Mesenchymal stem cell (in vitro differentiated cells and primary cell): ENCODE data around the gene NKX2-3.
A peak's percentile ranks its signal among the peaks of the same experiment; 100 is the strongest.

ENCODE experiments used
- DNase-seq: peaks from one replicate; pipeline ENCODE4 v3.0.0-alpha.2; 2013
- H2AFZ ChIP-seq: one replicate; pipeline ENCODE4 v1.6.1; 2013; ENCODE audit warnings: low read depth, mild to moderate bottlenecking, control low read depth, inconsistent platforms, low read length, moderate library complexity
- H2AK5ac ChIP-seq: 2 replicates; pipeline ENCODE4 v1.6.1; 2013; ENCODE audit warnings: low read length, moderate library complexity, mild to moderate bottlenecking, inconsistent platforms; ENCODE audit not compliant: severe bottlenecking
- H2BK120ac ChIP-seq: one replicate; pipeline ENCODE4 v1.6.1; 2013; ENCODE audit warnings: low read depth, mild to moderate bottlenecking, inconsistent platforms, low read length, moderate library complexity
- H2BK12ac ChIP-seq, 2 experiments: one replicate each; pipeline ENCODE4 v1.6.1; 2013; ENCODE audit warnings: inconsistent platforms in 2 of 2, low read length in 2 of 2, mild to moderate bottlenecking in 2 of 2, moderate library complexity in 2 of 2, control low read depth in 1 of 2
- H2BK15ac ChIP-seq: one replicate; pipeline ENCODE4 v1.6.1; 2013; ENCODE audit warnings: mild to moderate bottlenecking, low read depth, inconsistent platforms; ENCODE audit not compliant: poor library complexity, severe bottlenecking
- H2BK5ac ChIP-seq: 2 replicates; pipeline ENCODE4 v1.6.1; 2013; ENCODE audit warnings: low read depth, mild to moderate bottlenecking, low read length, control low read depth, inconsistent platforms; ENCODE audit not compliant: poor library complexity, severe bottlenecking
- H3K14ac ChIP-seq, 2 experiments: one replicate each; pipeline ENCODE4 v1.6.1; 2013; ENCODE audit warnings: inconsistent platforms in 2 of 2, low read length in 2 of 2, control low read depth in 1 of 2, mild to moderate bottlenecking in 1 of 2, moderate library complexity in 1 of 2
- H3K18ac ChIP-seq, 2 experiments: one replicate each; pipeline ENCODE4 v1.6.1; 2013; ENCODE audit warnings: inconsistent platforms in 2 of 2, low read length in 2 of 2, control low read depth in 1 of 2, low read depth in 1 of 2, mild to moderate bottlenecking in 1 of 2
- H3K23ac ChIP-seq, 2 experiments: one replicate each; pipeline ENCODE4 v1.6.1; 2013; ENCODE audit warnings: inconsistent platforms in 2 of 2, low read length in 2 of 2, mild to moderate bottlenecking in 2 of 2, moderate library complexity in 2 of 2, control low read depth in 1 of 2
- H3K27ac ChIP-seq: 2 replicates; pipeline ENCODE4 v1.5.1; 2013; ENCODE audit warnings: mild to moderate bottlenecking, moderate library complexity, low read length, control low read depth, inconsistent platforms; ENCODE audit not compliant: poor library complexity, severe bottlenecking
- H3K27me3 ChIP-seq, 2 experiments: 2 replicates each; pipeline versions ENCODE4 v1.6.1 to v1.7.0; 2013; ENCODE audit warnings: low read length in 2 of 2, mild to moderate bottlenecking in 2 of 2, moderate library complexity in 2 of 2, control low read depth in 1 of 2, inconsistent platforms in 1 of 2; ENCODE audit not compliant: control insufficient read depth in 1 of 2, insufficient read depth in 1 of 2
- H3K36me3 ChIP-seq, 2 experiments: 2 replicates each; pipeline versions ENCODE4 v1.6.1 to v1.7.0; 2013; ENCODE audit warnings: low read length in 2 of 2, control low read depth in 1 of 2, inconsistent platforms in 1 of 2, low read depth in 1 of 2, mild to moderate bottlenecking in 1 of 2; ENCODE audit not compliant: insufficient read depth in 2 of 2, control insufficient read depth in 1 of 2
- H3K4ac ChIP-seq, 2 experiments: one replicate each; pipeline ENCODE4 v1.6.1; 2013; ENCODE audit warnings: inconsistent platforms in 2 of 2, low read length in 2 of 2, mild to moderate bottlenecking in 2 of 2, moderate library complexity in 2 of 2, control low read depth in 1 of 2, low read depth in 1 of 2
- H3K4me1 ChIP-seq: 2 replicates; pipeline ENCODE4 v1.6.1; 2013; ENCODE audit warnings: low read depth, low read length, control low read depth; ENCODE audit not compliant: control insufficient read depth, insufficient read depth
- H3K4me2 ChIP-seq: 2 replicates; pipeline ENCODE4 v1.6.1; 2013; ENCODE audit warnings: low read length, mild to moderate bottlenecking, inconsistent platforms; ENCODE audit not compliant: poor library complexity, severe bottlenecking
- H3K4me3 ChIP-seq, 2 experiments: 2 replicates each; pipeline versions ENCODE4 v1.5.1 to v1.7.0; 2013; ENCODE audit warnings: low read length in 2 of 2, mild to moderate bottlenecking in 2 of 2, control low read depth in 1 of 2, low read depth in 1 of 2; ENCODE audit not compliant: insufficient read depth in 1 of 2
- H3K79me1 ChIP-seq: replicated peaks from 2 replicates; pipeline ENCODE4 v1.6.1; 2013; ENCODE audit warnings: mild to moderate bottlenecking, control low read depth, low read length, inconsistent platforms; ENCODE audit not compliant: poor library complexity, severe bottlenecking
- H3K9ac ChIP-seq: 2 replicates; pipeline ENCODE4 v1.7.0; 2013; ENCODE audit warnings: mild to moderate bottlenecking, low read length, moderate library complexity
- H3K9me3 ChIP-seq: 2 replicates; pipeline ENCODE4 v1.7.0; 2013; ENCODE audit warnings: mild to moderate bottlenecking, low read length; ENCODE audit not compliant: control insufficient read depth
- H4K8ac ChIP-seq: one replicate; pipeline ENCODE4 v1.6.1; 2013; ENCODE audit warnings: inconsistent platforms, mild to moderate bottlenecking, low read length, moderate library complexity
- H4K91ac ChIP-seq: one replicate; pipeline ENCODE4 v1.6.1; 2013; ENCODE audit warnings: mild to moderate bottlenecking, low read length, inconsistent platforms
- WGBS: methylation state at CpG from one replicate; pipeline ENCODE4 v1.1.7; 2013; ENCODE audit warnings: mixed read lengths; 5-methylcytosine and 5-hydroxymethylcytosine counted together

Gene NKX2-3

GRCh38 chr10:99533496-99534449 lies 1.0 kb downstream of the NKX2-3 start:
- H3K23ac ChIP-seq: peak overlapping the region; percentile 97 to 100
- H2BK5ac ChIP-seq: no peak overlapping the region
- H3K27ac ChIP-seq: no peak overlapping the region
- H3K4me3 ChIP-seq: no peak overlapping the region
- H3K36me3 ChIP-seq: peaks cover 0 to 5% of the 10 kb centered on the region in 2 experiments
- peak overlapping the region; percentile 66 to 81 for H3K4ac ChIP-seq
- H3K14ac ChIP-seq: peak overlapping the region; percentile 68 to 100
- peak overlapping the region; percentile 71 for H2BK120ac ChIP-seq
- peaks cover 30% of the 10 kb centered on the region for H3K4me1 ChIP-seq
- peaks cover 6% of the 10 kb centered on the region for H3K9me3 ChIP-seq
- H2AK5ac ChIP-seq: no peak overlapping the region
- no peak for DNase-seq
- peak overlapping the region; percentile 66 for H4K8ac ChIP-seq
- peak overlapping the region; percentile 57 for H2BK15ac ChIP-seq
- H3K4me2 ChIP-seq: no peak overlapping the region
- peak overlapping the region; percentile 41 to 97 for H2BK12ac ChIP-seq
- WGBS: 3% methylated on average over 35 of the region's 38 CpGs
- no peak overlapping the region for H3K9ac ChIP-seq
- H2AFZ ChIP-seq: no peak overlapping the region
- peak overlapping the region; percentile 96 to 99 for H3K18ac ChIP-seq
- peak overlapping the region; percentile 97 for H4K91ac ChIP-seq
- H3K79me1 ChIP-seq: no peaks in the 10 kb centered on the region
- peaks cover 96% of the 10 kb centered on the region in 2 experiments for H3K27me3 ChIP-seq

- WGBS: 3% methylated on average over 22 of the region's 26 CpGs
Observed at GRCh38 chr10:99534450-99534938, 1.8 kb downstream of the NKX2-3 start.

GRCh38 chr10:99534939-99535763 lies 2.4 kb downstream of the NKX2-3 start:
- Histone ChIP-seq H3K27ac (no peak overlapping the region), H3K36me3 (peaks cover 0 to 5% of the 10 kb centered on the region in 2 experiments), H2AFZ (no peak overlapping the region), H2AK5ac (no peak overlapping the region), H2BK120ac (peak overlapping the region; percentile 93), H3K14ac (peak overlapping the region; percentile 59 to 99), H3K4me2 (peak overlapping the region; percentile 60), H3K79me1 (no peaks in the 10 kb centered on the region), H4K91ac (peak overlapping the region; percentile 95), H2BK5ac (no peak overlapping the region), H3K9ac (no peak overlapping the region), H3K23ac (peak overlapping the region; percentile 80 to 94), H3K4me3 (peak overlapping the region; percentile 29 to 41), H3K9me3 (peaks cover 14% of the 10 kb centered on the region), H3K18ac (peak overlapping the region; percentile 97 to 99), H3K4me1 (peaks cover 30% of the 10 kb centered on the region), H3K27me3 (peaks cover 95 to 96% of the 10 kb centered on the region in 2 experiments), H2BK12ac (peak overlapping the region; percentile 86 to 99), H2BK15ac (peak overlapping the region; percentile 86), H3K4ac (peak overlapping the region; percentile 89 to 99), H4K8ac (peak overlapping the region; percentile 96)
- WGBS: under 1% methylated on average over 69 of the region's 100 CpGs
- DNase-seq: peak; percentile 57

More at GRCh38 chr10:99534450-99534938, 1.8 kb downstream of the NKX2-3 start:
- no peak overlapping the region for H2BK15ac ChIP-seq
- peaks cover 11% of the 10 kb centered on the region for H3K9me3 ChIP-seq
- peak overlapping the region; percentile 36 for H4K8ac ChIP-seq
- H3K79me1 ChIP-seq: no peaks in the 10 kb centered on the region
- peak overlapping the region; percentile 85 to 89 for H3K4ac ChIP-seq
- H3K36me3 ChIP-seq: peaks cover 0 to 5% of the 10 kb centered on the region in 2 experiments
- H3K9ac ChIP-seq: no peak overlapping the region
- peaks cover 96% of the 10 kb centered on the region in 2 experiments for H3K27me3 ChIP-seq
- H3K27ac ChIP-seq: no peak overlapping the region
- H2AK5ac ChIP-seq: no peak overlapping the region
- peak overlapping the region in 1 of 2 experiments; percentile 41 for H3K4me3 ChIP-seq
- H3K4me2 ChIP-seq: no peak overlapping the region
- H2BK12ac ChIP-seq: peak overlapping the region in 1 of 2 experiments; percentile 99
- H2BK5ac ChIP-seq: no peak overlapping the region
- peak overlapping the region in 1 of 2 experiments; percentile 99 for H3K14ac ChIP-seq
- H3K18ac ChIP-seq: peak overlapping the region; percentile 97 to 99
- H3K23ac ChIP-seq: peak overlapping the region in 1 of 2 experiments; percentile 20
- H3K4me1 ChIP-seq: peaks cover 30% of the 10 kb centered on the region
- H2BK120ac ChIP-seq: no peak overlapping the region
- no peak overlapping the region for H2AFZ ChIP-seq
- peak overlapping the region; percentile 84 for H4K91ac ChIP-seq
- peak; percentile 60 for DNase-seq
